ENCODE results near the gene ZNF326. TPM values are rescaled to one million over a fixed set of nuclear protein-coding genes. Genes with fewer than 3 reads are reported as not detected.

The ZNF326 gene
- total RNA-seq, 2 donors from 2014 or later, result 24.1 to 28.7 TPM

- TF ChIP-seq POLR2A (IDR thresholded peaks at IDR 0.05) (no peak), CTCF (IDR thresholded peaks at IDR 0.05) (no peak)
- Histone ChIP-seq H3K9me3 (no peaks in the 10 kb centered on the region), H3K4me3 (no peak overlapping the region), H3K4me1 (peaks cover under 1% of the 10 kb centered on the region), H3K27me3 (no peaks in the 10 kb centered on the region), H3K27ac (no peak overlapping the region), H3K36me3 (replicated peaks in 1 of 2; ENCODE audit: insufficient read depth in 1 of 2, low read depth in 2 of 2) (no peaks in the 10 kb centered on the region)
- no peak for DNase-seq
- WGBS, 2 donors, result 88 to 90% methylated on average over 23 of the region's 23 CpGs
- ATAC-seq, result no peak
- intact Hi-C loops (cut with DNase I), result loop anchor here (5.0 kb wide), 1 partner anchor 187 kb away; no protein-coding TSS in a partner anchor
Measured at GRCh38 chr1:89989099-89989498, 5.8 kb upstream of the ZNF326 start.

GRCh38 chr1:89989799-89990198 lies 5.1 kb upstream of the ZNF326 start:
- no peak for DNase-seq
- no peak for TF ChIP-seq CTCF (IDR thresholded peaks at IDR 0.05)
- TF ChIP-seq POLR2A (IDR thresholded peaks at IDR 0.05), result no peak
- H3K27ac ChIP-seq, result no peak overlapping the region
- H3K4me3 ChIP-seq, result no peak overlapping the region
- peaks cover 3% of the 10 kb centered on the region for H3K4me1 ChIP-seq
- WGBS, 2 donors, result 30 to 37% methylated on average over 3 of the region's 3 CpGs
- no peaks in the 10 kb centered on the region for H3K27me3 ChIP-seq
- no peak for ATAC-seq
- H3K9me3 ChIP-seq, result no peaks in the 10 kb centered on the region
- intact Hi-C loops (cut with DNase I), result loop anchor here (5.0 kb wide), 1 partner anchor 187 kb away; no protein-coding TSS in a partner anchor
- H3K36me3 ChIP-seq (replicated peaks in 1 of 2; ENCODE audit: insufficient read depth in 1 of 2, low read depth in 2 of 2), result no peaks in the 10 kb centered on the region

- H3K27me3 ChIP-seq, result no peaks in the 10 kb centered on the region
- TF ChIP-seq POLR2A (IDR thresholded peaks at IDR 0.05), result no peak
- TF ChIP-seq CTCF (IDR thresholded peaks at IDR 0.05), result no peak
- WGBS, 2 donors, result 77 to 83% methylated on average over 8 of the region's 8 CpGs
- intact Hi-C loops (cut with DNase I), result no loop called here
- ATAC-seq (no peak), DNase-seq (no peak)
- no peak overlapping the region for H3K4me3 ChIP-seq
- H3K9me3 ChIP-seq, result no peaks in the 10 kb centered on the region
- no peaks in the 10 kb centered on the region for H3K36me3 ChIP-seq (replicated peaks in 1 of 2; ENCODE audit: insufficient read depth in 1 of 2, low read depth in 2 of 2)
- H3K27ac ChIP-seq, result no peak overlapping the region
- peaks cover 3% of the 10 kb centered on the region for H3K4me1 ChIP-seq
Measured at GRCh38 chr1:89990976-89991831, 3.7 kb upstream of the ZNF326 start.

GRCh38 chr1:89993541-89993940 lies 1.4 kb upstream of the ZNF326 start:
- no peaks in the 10 kb centered on the region for H3K36me3 ChIP-seq (replicated peaks in 1 of 2; ENCODE audit: insufficient read depth in 1 of 2, low read depth in 2 of 2)
- H3K9me3 ChIP-seq, result no peaks in the 10 kb centered on the region
- H3K27me3 ChIP-seq, result no peaks in the 10 kb centered on the region
- intact Hi-C loops (cut with DNase I), result no loop called here
- no peak for DNase-seq
- H3K4me1 ChIP-seq, result peaks cover 23% of the 10 kb centered on the region
- no peak for TF ChIP-seq POLR2A (IDR thresholded peaks at IDR 0.05)
- no peak for TF ChIP-seq CTCF (IDR thresholded peaks at IDR 0.05)
- H3K27ac ChIP-seq, result no peak overlapping the region
- no peak for ATAC-seq
- no peak overlapping the region for H3K4me3 ChIP-seq
- 94 to 97% methylated on average over 24 of the region's 24 CpGs for WGBS, 2 donors
